ENCODE results near the gene VANGL1.
A peak's percentile ranks its signal among the peaks of the same experiment; 100 is the strongest.
"Not testable (repeated sequence)": the region's sequence is repeated elsewhere in the genome, so short reads cannot be mapped to it uniquely, and the experiment has no call there.

Gene VANGL1

GRCh38 chr1:115641762-115642167 lies at the start of gene VANGL1:
Gene VANGL1, plus strand, starts transcription at chr1:115641970. Its CDS starts 9,444 bp downstream, at chr1:115651414.
- DNase-seq (ENCODE audit: low read depth, low spot score) = no peak

GRCh38 chr1:115592264-115592663 lies 49.5 kb upstream of the VANGL1 start:
- no peak for DNase-seq (ENCODE audit: low read depth, low spot score)

- no peak for DNase-seq (ENCODE audit: low read depth, low spot score)
Observed at GRCh38 chr1:115593365-115594259, 48.2 kb upstream of the VANGL1 start.

- DNase-seq (ENCODE audit: low read depth, low spot score) = no peak
Observed at GRCh38 chr1:115594600-115594999, 47.2 kb upstream of the VANGL1 start.

GRCh38 chr1:115595279-115596079 lies 46.3 kb upstream of the VANGL1 start:
- DNase-seq (ENCODE audit: low read depth, low spot score) = peak; percentile 38

GRCh38 chr1:115596080-115596780 lies 45.5 kb upstream of the VANGL1 start:
- DNase-seq (ENCODE audit: low read depth, low spot score) = no peak

- no peak for DNase-seq (ENCODE audit: low read depth, low spot score)
Observed at GRCh38 chr1:115604508-115604907, 37.3 kb upstream of the VANGL1 start.

- DNase-seq (ENCODE audit: low read depth, low spot score) = no peak
Observed at GRCh38 chr1:115606305-115606704, 35.5 kb upstream of the VANGL1 start.

- DNase-seq (ENCODE audit: low read depth, low spot score) = no peak
Observed at GRCh38 chr1:115609021-115609420, 32.7 kb upstream of the VANGL1 start.

GRCh38 chr1:115613767-115614166 lies 28.0 kb upstream of the VANGL1 start:
- DNase-seq (ENCODE audit: low read depth, low spot score) = no peak

GRCh38 chr1:115620453-115620852 lies 21.3 kb upstream of the VANGL1 start:
- no peak for DNase-seq (ENCODE audit: low read depth, low spot score)

GRCh38 chr1:115620950-115621349 lies 20.8 kb upstream of the VANGL1 start:
- no peak for DNase-seq (ENCODE audit: low read depth, low spot score)

- DNase-seq (ENCODE audit: low read depth, low spot score) = no peak
Observed at GRCh38 chr1:115624859-115625258, 16.9 kb upstream of the VANGL1 start.

GRCh38 chr1:115630342-115630741 lies 11.4 kb upstream of the VANGL1 start:
- DNase-seq (ENCODE audit: low read depth, low spot score) = no peak

- DNase-seq (ENCODE audit: low read depth, low spot score) = no peak
Observed at GRCh38 chr1:115632251-115633026, 9.3 kb upstream of the VANGL1 start.

- DNase-seq (ENCODE audit: low read depth, low spot score) = not testable (repeated sequence)
Observed at GRCh38 chr1:115633606-115634005, 8.2 kb upstream of the VANGL1 start.

- not testable (repeated sequence) for DNase-seq (ENCODE audit: low read depth, low spot score)
Observed at GRCh38 chr1:115637247-115637646, 4.5 kb upstream of the VANGL1 start.

- DNase-seq (ENCODE audit: low read depth, low spot score) = no peak
Observed at GRCh38 chr1:115640384-115640783, 1.4 kb upstream of the VANGL1 start.

GRCh38 chr1:115642168-115643072 lies 650 bp downstream of the VANGL1 start:
- no peak for DNase-seq (ENCODE audit: low read depth, low spot score)

GRCh38 chr1:115643225-115643624 lies 1.5 kb downstream of the VANGL1 start:
- no peak for DNase-seq (ENCODE audit: low read depth, low spot score)

Data from iPS DF 19.7 (cell line).